HepG2 (cell line): ENCODE results near the gene ZNF3.

Experiments used
- CBFB ChIP-seq: sonication (generic); formaldehyde crosslinking; IDR thresholded peaks from 2 replicates; pipeline ENCODE4 v1.4.0; 2020; ENCODE audit warnings: missing genetic modification reagents
- CTCF ChIP-seq: sonication (generic); formaldehyde crosslinking; IDR thresholded peaks from 2 replicates; pipeline ENCODE4 v1.5.0; 2020; ENCODE audit warnings: mild to moderate bottlenecking, missing genetic modification reagents, moderate library complexity
- E2F5 ChIP-seq: sonication (generic); formaldehyde crosslinking; conservative IDR thresholded peaks from 2 replicates; pipeline ENCODE4 v1.4.0; 2020; ENCODE audit warnings: missing genetic modification reagents
- EZH2 ChIP-seq: conservative IDR thresholded peaks from 2 replicates; pipeline ENCODE4 v1.6.1; 2012; ENCODE audit warnings: mild to moderate bottlenecking, low read depth, low read length, moderate library complexity
- FOXP1 ChIP-seq, 2 experiments: fragments of 450-650 bp in 1 of 2; IDR thresholded peaks; 2 replicates each; pipeline ENCODE4 v1.6.1; 2017 to 2018; ENCODE audit warnings: antibody characterized with exemption in 1 of 2
- ZBTB8A ChIP-seq: sonication (generic); formaldehyde crosslinking; IDR thresholded peaks from 2 replicates; pipeline ENCODE4 v1.4.0; 2020; ENCODE audit warnings: mild to moderate bottlenecking, low read depth, missing genetic modification reagents, borderline replicate concordance

GRCh38 chr7:100053215-100053614, 28.3 kb downstream of the ZNF3 start:
- TF ChIP-seq ZBTB8A (CRISPR knock-in tag) (no peak), CTCF (CRISPR knock-in tag) (peak; percentile 83), FOXP1 (IDR thresholded peaks at IDR 0.05) (no peak), FOXP1 (CRISPR knock-in tag; IDR thresholded peaks at IDR 0.05) (no peak), EZH2 (no peak), CBFB (CRISPR knock-in tag) (no peak), E2F5 (CRISPR knock-in tag) (no peak)
